GM12878 (cell line): ENCODE data around the gene TSPYL4. TPM values are rescaled to one million over a fixed set of nuclear protein-coding genes. Genes with fewer than 3 reads are reported as not detected.

Experiments
- ATAC-seq: fragments of 200-7000 bp; cut with Tn5 transposase; 3 replicates; pipeline ENCODE4 v1.9.1; 2020; ENCODE audit warnings: mild to moderate bottlenecking, moderate library complexity
- BruUV-seq: library from RNA; stranded (reverse); fragments of 400-500 nt; replicated peaks from 2 replicates; lab custom pipeline; 2021; lab: Mats Ljungman, UMichigan
- CTCF ChIA-PET: fragments of 300-600 bp; sonication (Branson Sonifier 250); formaldehyde crosslinking; extraction: SDS; loops from one replicate; lab custom pipeline; 2021; ENCODE audit warnings: inconsistent platforms; lab: Yijun Ruan, JAX
- POLR2A ChIA-PET: fragments of 350-600 bp; formaldehyde crosslinking; extraction: SDS; loops from one replicate; lab custom pipeline; 2021; ENCODE audit warnings: inconsistent platforms; lab: Charles Lee
- RAD21 ChIA-PET: fragments of 300-600 bp; sonication (Branson Sonifier 250); formaldehyde crosslinking; loops from one replicate; lab custom pipeline; 2023; ENCODE audit warnings: antibody characterized with exemption; ENCODE audit not compliant: unreplicated experiment; lab: Charles Lee
- SMC1A ChIA-PET: fragments of 300-600 bp; sonication (Branson Sonifier 250); formaldehyde crosslinking; loops from one replicate; lab custom pipeline; 2023; ENCODE audit not compliant: unreplicated experiment, uncharacterized antibody; lab: Charles Lee
- DNase-seq: peaks from one replicate; pipeline ENCODE4 v3.0.0-alpha.2; 2011; ENCODE audit warnings: low read depth, low spot score
- FAIRE-seq: peaks from 3 replicates; lab custom pipeline; 2011; peaks lifted over from hg19 to GRCh38; lab: Jason Lieb, UNC
- H2AFZ ChIP-seq: 2 replicates; pipeline ENCODE4 v1.6.0; 2011; ENCODE audit warnings: low read depth, low read length, control low read depth; ENCODE audit not compliant: control insufficient read depth
- H3K27ac ChIP-seq: 2 replicates; pipeline ENCODE4 v1.5.1; 2011; ENCODE audit warnings: control low read depth; ENCODE audit not compliant: control insufficient read depth, insufficient read depth
- H3K27me3 ChIP-seq, 2 experiments: replicated peaks in 1 of 2; 2 replicates each; pipeline versions ENCODE4 v1.6.0 to v1.6.1; 2011; ENCODE audit warnings: low read length in 1 of 2; ENCODE audit not compliant: control insufficient read depth in 2 of 2, insufficient read depth in 2 of 2
- H3K36me3 ChIP-seq, 2 experiments: 2 replicates each; pipeline ENCODE4 v1.5.1; 2011; ENCODE audit warnings: low read length in 1 of 2; ENCODE audit not compliant: control insufficient read depth in 2 of 2, insufficient read depth in 2 of 2
- H3K4me1 ChIP-seq: 2 replicates; pipeline ENCODE4 v1.6.1; 2011; ENCODE audit warnings: mild to moderate bottlenecking, low read length, moderate library complexity, mixed read lengths; ENCODE audit not compliant: control insufficient read depth, insufficient read depth
- H3K4me2 ChIP-seq: 2 replicates; pipeline ENCODE4 v1.6.0; 2011; ENCODE audit warnings: control low read depth; ENCODE audit not compliant: control insufficient read depth, insufficient read depth
- H3K4me3 ChIP-seq: fragments of 200-600 bp; sonication (generic); 2 replicates; pipeline ENCODE4 v1.5.1; 2016
- H3K79me2 ChIP-seq: 2 replicates; pipeline ENCODE4 v1.6.0; 2011; ENCODE audit warnings: low read length; ENCODE audit not compliant: control insufficient read depth, insufficient read depth
- H3K9ac ChIP-seq: 2 replicates; pipeline ENCODE4 v1.8.0; 2011; ENCODE audit warnings: low read length, control low read depth, mixed read lengths; ENCODE audit not compliant: control insufficient read depth, insufficient read depth
- H3K9me3 ChIP-seq: replicated peaks from 3 replicates; pipeline ENCODE4 v1.5.1; 2011; ENCODE audit warnings: mild to moderate bottlenecking, low read length; ENCODE audit not compliant: control insufficient read depth, insufficient read depth
- H4K20me1 ChIP-seq: 2 replicates; pipeline ENCODE4 v1.6.0; 2011; ENCODE audit not compliant: control insufficient read depth, insufficient read depth
- CEBPZ ChIP-seq: fragments of 150-350 bp; IDR thresholded peaks from 2 replicates; pipeline ENCODE4 v1.6.1; 2016; ENCODE audit warnings: low read depth, low read length
- PKNOX1 ChIP-seq: fragments of 450-650 bp; IDR thresholded peaks from 2 replicates; pipeline ENCODE4 v1.6.1; 2016; ENCODE audit warnings: mild to moderate bottlenecking
- WGBS: methylation state at CpG from one replicate; pipeline ENCODE4 v1.1.6; 2016; ENCODE audit warnings: low lambda C conversion rate; ENCODE audit not compliant: insufficient replicate concordance, insufficient coverage; ENCODE audit errors: missing lambda C conversion rate; 5-methylcytosine and 5-hydroxymethylcytosine counted together
- in situ Hi-C: fragments of 300-500 bp; cut with MboI; formaldehyde crosslinking; loops from 9 replicates; pipeline ENCODE4 v1.14.3; 2018; ENCODE audit warnings: mixed read lengths
- intact Hi-C: fragments of 100-400 bp; cut with micrococcal nuclease; formaldehyde crosslinking; loops from one replicate; pipeline ENCODE4 v1.14.2; 2022; ENCODE audit not compliant: unreplicated experiment
- polyA plus RNA-seq, 11 experiments: library from polyadenylated mRNA; depleted of rRNA in 4 of 11; unstranded in 6 of 11; stranded (reverse) in 5 of 11; fragments of >200 nt; fragmentation: Nextera tagmentation in 4 of 11; fragmentation: Illumina TruSeq in 1 of 11; extraction: Ambion mirVana in 4 of 11; extraction: Trizol in 1 of 11; gene quantifications; 1 replicate in 1 of 11; 2 replicates in 10 of 11; pipeline versions ENCODE4 v1.2.1 to v1.2.3, GENCODE V29; 2011 to 2016; ENCODE audit warnings: inconsistent platforms in 2 of 11, missing spikeins in 2 of 11, low read depth in 1 of 11
- total RNA-seq, 4 experiments: library from RNA; depleted of rRNA in 3 of 4; stranded (reverse); fragments of >200 nt in 3 of 4; fragmentation: Illumina TruSeq in 1 of 4; extraction: Trizol in 1 of 4; gene quantifications; 2 replicates each; pipeline versions ENCODE4 v1.2.1 to v1.2.3, GENCODE V29; 2013 to 2021

TSPYL4 gene
- total and polyA plus RNA-seq, 10 of the 15 experiments (the other 5 are each of a cell fraction or from before 2014, with no cell fraction given): 1.5 to 27.6 (median 20.0) TPM

- H3K4me2 ChIP-seq: no peak overlapping the region
- no peaks in the 10 kb centered on the region for H4K20me1 ChIP-seq
- BruUV-seq: no TSS peak
- no peak overlapping the region for H3K9ac ChIP-seq
- H3K27ac ChIP-seq: no peak overlapping the region
- no peaks in the 10 kb centered on the region for H3K79me2 ChIP-seq
- SMC1A ChIA-PET: no interaction called here
- no peak for DNase-seq
- intact Hi-C loops (no loop called here), in situ Hi-C loops (no loop called here)
- CTCF ChIA-PET: interaction anchor here (0.7 kb wide), 1 partner anchor 31 kb away, joined by 3 read pairs; no protein-coding TSS in a partner anchor
- peaks cover 2 to 5% of the 10 kb centered on the region in 2 experiments; a peak in 3 of 4 replicates for H3K36me3 ChIP-seq
- POLR2A ChIA-PET: no interaction called here
- TF ChIP-seq PKNOX1 (peak; percentile 37; the same call in 1 of the 2 replicates), CEBPZ (no peak)
- H3K4me1 ChIP-seq: no peaks in the 10 kb centered on the region
- 95% methylated on average over 3 of the region's 3 CpGs for WGBS
- RAD21 ChIA-PET: no interaction called here
- ATAC-seq: no peak
- H3K4me3 ChIP-seq: no peak overlapping the region
- FAIRE-seq: no peak
- no peak overlapping the region for H2AFZ ChIP-seq
- no peaks in the 10 kb centered on the region for H3K9me3 ChIP-seq
- no peaks in the 10 kb centered on the region for H3K27me3 ChIP-seq
Observed at GRCh38 chr6:116221067-116221466, 32.8 kb downstream of the TSPYL4 start.
